ENCODE results near the gene NTNG1. TPM values are rescaled to one million over a fixed set of nuclear protein-coding genes. Genes with fewer than 3 reads are reported as not detected.

Gene NTNG1
- total and polyA plus RNA-seq, 9 donors = 0.28 to 9.1 (median 0.97) TPM

DNA sequence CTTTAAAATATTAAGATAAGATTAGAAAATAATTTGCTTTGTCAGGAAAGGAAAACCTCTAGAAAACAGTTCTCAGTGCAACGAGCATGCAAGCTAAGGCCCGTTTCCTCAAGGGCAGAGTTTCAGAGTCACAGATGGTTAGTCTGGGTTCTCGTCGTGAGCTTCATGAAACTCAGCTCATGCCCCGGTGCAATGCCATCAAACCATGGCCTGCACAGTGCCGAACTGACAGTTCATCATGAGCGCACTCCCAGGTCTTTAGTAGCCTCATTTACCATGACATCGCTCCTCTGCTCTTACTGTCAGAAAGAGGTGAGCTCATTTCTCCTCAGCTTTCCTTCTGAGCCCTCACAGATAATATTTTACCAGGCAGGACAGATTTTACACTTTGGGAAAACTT is 319.2 kb downstream of the NTNG1 start:
- DNase-seq = no peak
- TF ChIP-seq POLR2A (IDR thresholded peaks at IDR 0.05) (no peak), EP300 (IDR thresholded peaks at IDR 0.05) (no peak)
- TF ChIP-seq, protein P1, sequence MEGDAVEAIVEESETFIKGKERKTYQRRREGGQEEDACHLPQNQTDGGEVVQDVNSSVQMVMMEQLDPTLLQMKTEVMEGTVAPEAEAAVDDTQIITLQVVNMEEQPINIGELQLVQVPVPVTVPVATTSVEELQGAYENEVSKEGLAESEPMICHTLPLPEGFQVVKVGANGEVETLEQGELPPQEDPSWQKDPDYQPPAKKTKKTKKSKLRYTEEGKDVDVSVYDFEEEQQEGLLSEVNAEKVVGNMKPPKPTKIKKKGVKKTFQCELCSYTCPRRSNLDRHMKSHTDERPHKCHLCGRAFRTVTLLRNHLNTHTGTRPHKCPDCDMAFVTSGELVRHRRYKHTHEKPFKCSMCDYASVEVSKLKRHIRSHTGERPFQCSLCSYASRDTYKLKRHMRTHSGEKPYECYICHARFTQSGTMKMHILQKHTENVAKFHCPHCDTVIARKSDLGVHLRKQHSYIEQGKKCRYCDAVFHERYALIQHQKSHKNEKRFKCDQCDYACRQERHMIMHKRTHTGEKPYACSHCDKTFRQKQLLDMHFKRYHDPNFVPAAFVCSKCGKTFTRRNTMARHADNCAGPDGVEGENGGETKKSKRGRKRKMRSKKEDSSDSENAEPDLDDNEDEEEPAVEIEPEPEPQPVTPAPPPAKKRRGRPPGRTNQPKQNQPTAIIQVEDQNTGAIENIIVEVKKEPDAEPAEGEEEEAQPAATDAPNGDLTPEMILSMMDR (IDR thresholded peaks at IDR 0.05) = no peak
- 74 to 83% (median 79%) methylated on average over 8 of the region's 8 CpGs for WGBS, 3 donors

DNA sequence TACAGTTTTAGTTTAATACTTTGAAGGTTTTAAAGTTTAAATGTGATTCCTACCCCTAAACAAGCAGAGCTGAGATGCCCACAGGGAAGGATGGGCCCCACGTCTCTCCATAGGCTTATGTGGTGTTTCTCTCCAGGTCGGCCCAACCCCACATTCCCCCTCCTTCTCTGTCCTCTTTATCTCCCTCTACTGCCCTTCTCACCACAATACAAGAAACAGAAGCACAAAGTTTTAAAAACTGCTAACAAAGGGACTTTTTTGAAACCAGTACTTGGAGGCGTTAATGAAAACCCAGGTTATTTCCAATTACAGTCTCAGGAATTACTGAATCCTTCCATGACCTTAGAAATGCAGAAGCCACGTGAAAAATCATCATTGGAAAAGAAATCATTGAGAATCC is 324.0 kb downstream of the NTNG1 start:
- WGBS, 3 donors = 52 to 59% (median 58%) methylated on average over 4 of the region's 4 CpGs
- DNase-seq = no peak
- no peaks in the 10 kb centered on the region for H3K27me3 ChIP-seq
- no peaks in the 10 kb centered on the region for H3K9me3 ChIP-seq
- H3K36me3 ChIP-seq = no peaks in the 10 kb centered on the region
- no peak for TF ChIP-seq EP300 (IDR thresholded peaks at IDR 0.05)
- TF ChIP-seq POLR2A (IDR thresholded peaks at IDR 0.05) = no peak
- TF ChIP-seq, protein P1 (IDR thresholded peaks at IDR 0.05) = no peak
- H3K27ac ChIP-seq = no peak overlapping the region
- no peaks in the 10 kb centered on the region for H3K4me1 ChIP-seq (ENCODE audit: insufficient read depth)
- intact Hi-C loops (cut with DNase I) = no loop called here
- H3K4me3 ChIP-seq = no peak overlapping the region

More for the DNA sequence above, 319.2 kb downstream of the NTNG1 start:
- Histone ChIP-seq H3K27me3 (no peaks in the 10 kb centered on the region), H3K27ac (no peak overlapping the region), H3K9me3 (no peaks in the 10 kb centered on the region), H3K4me3 (no peak overlapping the region), H3K4me1 (ENCODE audit: insufficient read depth) (no peaks in the 10 kb centered on the region), H3K36me3 (no peaks in the 10 kb centered on the region)
- intact Hi-C loops (cut with DNase I) = no loop called here

DNA sequence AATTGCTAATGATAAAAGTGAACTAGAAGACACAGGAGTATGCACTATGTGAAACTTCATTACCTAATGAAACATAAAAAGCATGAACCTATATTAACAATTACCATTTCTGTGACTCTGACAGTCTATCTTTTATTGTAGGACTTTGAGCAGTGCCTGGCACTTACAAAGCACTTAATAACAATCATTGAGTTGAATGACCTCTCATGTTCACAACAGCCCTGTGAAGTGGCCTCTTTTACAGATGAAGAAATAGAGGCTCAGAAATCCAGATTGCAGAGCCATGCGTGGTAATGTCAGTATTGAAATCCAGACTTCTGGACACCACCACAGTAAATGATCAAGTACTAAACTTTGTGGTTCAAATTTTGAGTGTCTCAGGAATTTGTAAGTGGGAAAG is 326.4 kb downstream of the NTNG1 start:
- WGBS, 3 donors = 85 to 93% (median 92%) methylated on average over 1 of the region's 1 CpG
- no peaks in the 10 kb centered on the region for H3K9me3 ChIP-seq
- no peaks in the 10 kb centered on the region for H3K36me3 ChIP-seq
- TF ChIP-seq, protein P1 (IDR thresholded peaks at IDR 0.05) = no peak
- TF ChIP-seq EP300 (IDR thresholded peaks at IDR 0.05) (no peak), POLR2A (IDR thresholded peaks at IDR 0.05) (no peak)
- H3K27ac ChIP-seq = no peak overlapping the region
- H3K4me1 ChIP-seq (ENCODE audit: insufficient read depth) = no peaks in the 10 kb centered on the region
- intact Hi-C loops (cut with DNase I) = no loop called here
- H3K4me3 ChIP-seq = no peak overlapping the region
- DNase-seq = no peak
- no peaks in the 10 kb centered on the region for H3K27me3 ChIP-seq

DNA sequence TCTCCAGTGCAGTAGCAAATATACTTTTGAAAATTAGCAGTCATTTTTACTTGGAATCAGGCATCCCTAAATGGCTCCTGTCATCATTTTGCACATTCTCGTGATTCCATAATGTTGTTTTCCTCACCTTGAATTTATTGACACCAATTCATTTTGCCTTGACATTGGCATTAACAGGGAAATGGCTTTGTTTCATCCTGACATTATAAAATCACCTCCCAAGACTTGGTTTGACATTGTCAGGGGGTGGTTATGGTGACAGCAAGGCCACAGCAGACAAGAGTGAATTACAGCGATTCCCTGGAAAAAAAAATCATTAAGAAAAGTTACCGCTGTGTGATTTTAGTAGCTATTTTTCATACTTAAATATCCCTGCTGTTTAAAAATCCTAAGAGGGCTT is 327.0 kb downstream of the NTNG1 start:
- no peaks in the 10 kb centered on the region for H3K36me3 ChIP-seq
- no peak for TF ChIP-seq POLR2A (IDR thresholded peaks at IDR 0.05)
- TF ChIP-seq, protein P1 (IDR thresholded peaks at IDR 0.05) = no peak
- no peaks in the 10 kb centered on the region for H3K27me3 ChIP-seq
- DNase-seq = no peak
- no peaks in the 10 kb centered on the region for H3K9me3 ChIP-seq
- no peaks in the 10 kb centered on the region for H3K4me1 ChIP-seq (ENCODE audit: insufficient read depth)
- intact Hi-C loops (cut with DNase I) = no loop called here
- no peak overlapping the region for H3K4me3 ChIP-seq
- no peak overlapping the region for H3K27ac ChIP-seq
- 78 to 88% (median 81%) methylated on average over 3 of the region's 3 CpGs for whole genome bisulfite sequencing, 3 donors

DNA sequence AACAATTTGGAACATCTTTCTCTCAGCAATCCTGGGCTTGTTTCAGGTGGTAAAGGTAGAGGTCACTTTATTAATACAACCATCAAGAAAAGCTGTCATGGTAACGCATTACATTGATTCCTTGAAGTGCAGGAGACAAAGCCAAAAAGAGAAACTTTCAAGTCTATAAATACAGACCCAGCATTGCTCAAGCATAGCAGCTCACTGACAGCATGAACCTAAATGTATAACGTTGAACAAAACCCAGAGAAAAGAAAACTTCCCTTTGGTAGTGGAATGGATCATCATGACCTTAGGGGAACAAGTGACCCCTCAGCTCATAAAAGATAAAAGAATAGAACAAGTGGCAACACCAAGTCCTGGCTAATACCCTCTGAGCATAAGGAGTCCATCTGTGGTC is 332.2 kb downstream of the NTNG1 start:
- H3K36me3 ChIP-seq = no peaks in the 10 kb centered on the region
- no peak for TF ChIP-seq POLR2A (IDR thresholded peaks at IDR 0.05)
- TF ChIP-seq, protein P1 (IDR thresholded peaks at IDR 0.05) = no peak
- no peak for TF ChIP-seq EP300 (IDR thresholded peaks at IDR 0.05)
- H3K27ac ChIP-seq = no peak overlapping the region
- 75 to 84% (median 82%) methylated on average over 2 of the region's 2 CpGs for WGBS, 3 donors
- H3K9me3 ChIP-seq = no peaks in the 10 kb centered on the region
- no peak for DNase-seq
- no peak overlapping the region for H3K4me3 ChIP-seq
- intact Hi-C loops (cut with DNase I) = no loop called here
- H3K4me1 ChIP-seq (ENCODE audit: insufficient read depth) = no peaks in the 10 kb centered on the region
- H3K27me3 ChIP-seq = no peaks in the 10 kb centered on the region

Measured in ovary (tissue), 9 donors.